GM19099 (cell line): ENCODE data around the gene TPRKB.
"Not testable (repeated sequence)": the region's sequence is repeated elsewhere in the genome, so short reads cannot be mapped to it uniquely, and the experiment has no call there.

Experiments used
- POLR2A ChIP-seq: IDR thresholded peaks from 3 replicates; pipeline ENCODE4 v1.6.1; 2011; ENCODE audit warnings: low read depth; ENCODE audit not compliant: insufficient read length; ENCODE audit errors: extremely low read depth

The TPRKB gene

DNA sequence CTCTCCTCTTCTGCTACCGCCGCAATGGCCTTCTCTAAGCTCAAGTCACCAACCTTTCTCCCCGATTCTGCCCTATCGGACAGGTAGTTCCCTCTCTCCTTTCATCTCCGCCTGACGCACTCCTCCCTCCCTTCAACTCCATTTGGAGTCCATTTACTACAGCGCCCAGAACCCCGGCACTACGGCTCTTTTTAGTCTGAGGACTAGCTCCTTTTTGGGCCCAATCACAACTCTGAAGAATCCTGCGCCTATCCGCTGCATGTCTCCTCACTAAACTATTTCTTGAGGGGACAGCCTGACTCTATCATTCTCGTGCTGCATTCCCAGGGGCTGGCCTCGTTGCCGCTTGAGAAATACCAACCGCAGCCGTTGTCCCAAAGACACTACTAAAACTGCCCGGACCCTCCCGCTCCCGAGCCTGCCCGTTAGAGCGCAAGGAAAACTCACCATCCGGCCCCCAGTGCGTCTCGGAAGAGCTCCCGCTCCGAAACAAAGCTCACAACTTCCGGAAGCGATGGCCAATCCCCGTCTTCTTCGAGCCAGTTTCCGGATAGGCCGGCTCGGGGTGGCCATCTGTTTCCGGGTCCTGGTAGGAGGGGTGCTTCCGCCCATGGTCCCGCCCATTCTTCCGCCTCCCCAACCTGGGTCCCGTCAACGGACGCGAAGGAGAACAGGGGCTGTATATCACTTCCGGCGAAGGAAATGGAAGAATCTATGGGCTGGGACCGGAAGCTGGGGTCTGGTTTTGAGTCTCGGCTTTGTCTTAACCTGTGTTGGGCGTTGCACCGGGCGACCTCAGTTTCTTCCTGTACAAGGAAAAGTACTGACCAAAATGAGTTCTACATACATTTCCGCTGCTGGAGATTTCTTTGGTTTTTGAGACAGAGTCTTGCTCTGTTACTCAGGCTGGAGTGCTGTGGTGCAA, at the start of gene TPRKB:
Gene TPRKB, minus strand, starts transcription at position 491 of the 925 bp plus-strand sequence. CDS start 2,776 bp downstream, outside the sequence.
- TF ChIP-seq POLR2A, result peak; percentile 78

DNA sequence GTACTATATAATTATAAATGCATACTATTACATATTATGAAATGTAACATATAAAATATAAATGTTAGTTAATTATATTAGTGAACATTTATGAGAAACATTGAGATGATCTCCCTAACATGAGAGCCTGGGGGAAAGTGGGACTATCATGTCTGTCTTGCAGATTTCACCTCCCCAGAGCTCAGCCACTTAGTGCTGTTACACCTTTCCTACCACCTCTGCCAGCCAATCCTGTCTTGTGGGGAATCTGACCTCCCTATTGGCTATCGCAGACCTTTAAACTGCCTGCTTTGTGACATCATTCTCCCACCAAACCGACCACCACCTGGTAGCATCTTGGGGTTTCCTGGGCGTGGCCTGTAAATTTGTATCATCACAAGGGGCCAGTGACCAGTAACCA, 46.7 kb upstream of the TPRKB start, which contains the start of gene C2orf78:
Gene C2orf78, plus strand, starts transcription at position 301 of the 400 bp plus-strand sequence. CDS start 127 bp downstream, outside the sequence.
- not testable (repeated sequence) for TF ChIP-seq POLR2A

DNA sequence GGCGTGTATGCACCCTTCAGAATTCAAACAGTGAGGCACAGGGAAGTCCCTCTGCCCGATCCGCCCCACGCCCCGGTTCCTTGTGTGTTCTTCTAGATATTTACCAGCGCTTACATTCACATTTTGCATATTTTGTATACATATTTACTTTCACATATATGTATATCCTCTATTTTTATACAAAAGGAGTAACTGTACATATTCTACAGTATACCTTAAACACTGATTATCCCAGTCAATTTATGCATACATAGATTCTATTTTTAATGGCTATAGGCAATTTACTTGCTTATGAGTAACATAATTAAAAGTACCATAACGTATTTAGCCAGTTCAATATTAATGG, 43.1 kb upstream of the TPRKB start:
- TF ChIP-seq POLR2A, result no peak

DNA sequence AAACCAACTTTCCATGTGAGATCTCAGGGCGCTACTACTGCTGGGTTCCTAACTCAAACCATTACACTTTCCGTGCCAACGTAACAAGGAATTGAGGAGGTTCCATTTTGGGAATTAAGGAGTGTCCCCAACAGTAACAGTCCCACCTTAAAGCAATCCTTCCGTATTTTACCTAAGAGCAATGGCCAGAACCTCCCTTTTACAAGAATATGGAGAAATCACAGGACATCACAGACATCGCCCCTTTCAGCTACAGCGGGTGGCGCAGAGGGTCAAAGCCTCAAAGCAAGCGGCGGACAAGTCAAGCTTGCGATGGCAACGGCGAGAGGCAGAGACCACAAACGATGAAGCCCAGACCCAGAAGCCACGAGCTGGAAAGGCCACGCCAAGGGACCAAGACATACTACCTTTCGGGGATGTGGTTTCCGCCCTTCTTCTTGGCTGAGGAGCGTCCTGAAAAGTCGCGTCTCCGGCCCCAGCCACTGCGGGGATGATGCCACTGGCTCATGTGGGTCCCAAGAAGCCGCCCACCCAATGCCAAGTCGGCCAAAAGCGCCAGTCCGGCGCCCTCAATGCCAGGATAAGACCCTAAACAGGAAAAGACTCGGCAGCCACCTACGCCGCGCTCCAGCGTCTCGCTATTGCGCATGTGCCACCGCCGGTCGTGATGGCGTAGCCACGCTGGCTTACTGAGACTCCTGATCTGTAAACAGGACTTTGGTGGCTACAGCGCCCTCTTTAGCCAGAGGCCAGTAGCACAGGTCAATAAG, 42.5 kb upstream of the TPRKB start, which contains the start of gene DUSP11:
Gene DUSP11, minus strand, starts transcription at position 637 of the 770 bp plus-strand sequence. Its CDS starts 129 bp downstream, at position 508.
- TF ChIP-seq POLR2A, result peak; percentile 89

DNA sequence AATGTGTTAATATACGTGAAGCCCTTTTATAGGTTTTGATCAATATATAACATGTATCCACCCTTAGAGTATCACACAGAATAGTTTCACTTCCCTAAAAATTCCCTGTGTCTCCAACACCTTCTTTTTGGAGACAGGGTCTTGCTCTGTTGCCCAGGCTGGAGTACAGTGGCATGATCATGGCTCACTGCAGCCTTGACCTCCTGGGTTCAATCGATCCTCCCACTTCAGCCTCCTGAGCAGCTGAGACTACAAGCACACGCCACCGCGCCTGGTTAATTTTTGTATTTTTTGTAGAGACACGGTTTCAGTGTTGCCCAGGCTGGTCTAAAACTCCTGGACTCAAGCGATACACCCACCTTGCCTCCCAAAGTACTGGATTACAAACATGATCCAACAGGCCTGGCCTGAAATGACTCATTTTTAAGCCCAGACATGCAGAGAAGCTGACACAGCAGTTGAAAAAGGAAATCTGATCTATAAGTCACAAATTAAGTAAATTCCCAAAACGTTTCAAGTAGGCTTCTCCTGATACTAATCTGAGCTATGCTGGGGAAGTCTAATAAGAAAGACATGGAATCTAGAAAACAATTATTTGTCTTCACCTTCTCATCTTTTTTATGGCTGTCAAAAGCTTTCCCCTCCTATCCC, 39.8 kb upstream of the TPRKB start:
- TF ChIP-seq POLR2A, result no peak

DNA sequence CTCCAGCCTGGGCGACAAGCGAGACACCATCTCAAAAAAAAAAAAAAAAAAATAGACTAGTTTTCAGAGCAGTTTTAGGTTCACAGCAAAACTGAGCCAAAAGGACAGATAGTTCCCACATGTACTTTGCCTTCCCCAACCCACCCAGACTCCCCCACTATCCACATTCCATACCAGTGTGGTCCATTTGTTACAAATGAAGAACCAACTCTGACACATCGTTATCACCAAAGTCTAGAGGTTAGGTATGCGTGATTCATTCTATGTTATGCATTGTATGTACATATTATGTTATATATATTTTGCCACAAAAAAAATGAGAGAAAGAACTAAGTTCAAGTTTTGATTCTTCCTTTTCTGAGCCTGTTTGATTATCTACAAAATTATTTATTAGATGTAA, 39.2 kb upstream of the TPRKB start:
- no peak for TF ChIP-seq POLR2A

DNA sequence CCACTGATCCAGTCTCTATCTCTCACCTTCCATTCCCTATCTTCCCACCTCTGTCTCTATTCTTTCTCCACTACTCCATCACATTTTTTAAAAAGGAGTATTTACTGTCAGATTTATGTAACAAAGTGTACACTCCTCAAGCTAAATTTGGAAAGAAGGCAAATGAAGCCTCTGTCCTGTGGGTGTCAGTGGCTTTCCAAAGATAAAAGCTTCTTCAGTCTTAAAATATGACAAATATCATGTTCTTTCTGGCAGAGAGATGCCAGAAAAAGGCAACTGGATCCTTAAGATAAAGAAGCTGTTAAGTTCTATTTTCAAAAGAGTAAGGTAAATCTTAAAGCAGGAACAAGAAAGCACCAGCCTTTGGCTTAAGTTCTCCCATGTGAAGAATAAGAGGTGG, 35.7 kb upstream of the TPRKB start:
- no peak for TF ChIP-seq POLR2A

DNA sequence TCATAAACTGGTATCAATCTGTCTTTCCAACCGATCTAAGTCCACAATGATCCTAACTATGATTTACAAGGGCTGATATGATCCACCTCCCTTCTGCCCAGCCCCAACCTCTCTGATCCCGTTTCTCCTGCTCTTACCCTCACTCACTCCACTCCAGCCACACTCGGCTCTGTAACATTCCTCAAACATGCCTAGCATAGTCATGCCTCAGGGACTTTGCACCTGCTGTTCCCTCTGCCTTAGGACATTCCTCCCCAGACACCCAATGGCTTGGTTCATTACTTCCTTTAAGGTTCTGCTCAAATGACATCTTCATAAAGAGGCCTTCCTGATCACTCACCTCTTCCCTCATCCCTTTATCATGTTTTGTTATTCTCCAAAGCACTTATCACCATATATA, 33.6 kb upstream of the TPRKB start:
- no peak for TF ChIP-seq POLR2A

DNA sequence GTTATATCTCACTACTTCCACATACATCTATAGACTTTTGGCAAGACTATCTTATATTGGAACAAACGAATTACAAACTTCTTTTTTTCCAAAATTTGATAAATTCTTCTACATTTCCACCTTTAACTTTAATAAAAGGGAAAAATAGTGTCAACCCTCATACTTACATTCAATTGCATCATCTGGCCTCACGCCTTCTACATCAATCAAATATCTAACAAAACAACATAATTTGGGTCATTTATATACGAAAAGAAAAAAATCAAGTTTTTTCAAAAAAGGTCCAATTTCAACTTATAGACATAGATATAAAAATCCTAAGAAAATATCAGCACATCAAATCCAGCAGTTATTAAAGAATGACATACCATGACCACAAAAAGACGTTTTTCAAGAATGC, 29.8 kb upstream of the TPRKB start:
- no peak for TF ChIP-seq POLR2A

DNA sequence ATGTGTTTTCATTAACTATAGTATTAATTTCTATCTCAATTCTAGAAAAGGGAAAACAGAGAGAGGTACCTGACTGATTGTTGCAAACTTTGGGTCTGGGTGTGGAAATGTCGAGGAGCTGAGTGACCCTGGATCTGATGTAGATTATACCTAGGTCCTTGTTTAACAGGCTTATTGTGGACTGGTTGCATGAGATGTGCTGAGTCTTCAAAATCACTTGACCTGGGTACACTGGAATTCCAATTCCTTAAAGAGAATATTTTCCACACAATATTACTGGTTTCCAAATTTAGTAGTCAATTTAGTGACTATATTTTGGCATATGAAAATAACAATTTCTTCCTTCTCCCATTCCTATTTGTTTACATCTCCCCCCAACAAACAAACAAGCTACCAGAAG, 29.2 kb upstream of the TPRKB start:
- TF ChIP-seq POLR2A, result no peak

DNA sequence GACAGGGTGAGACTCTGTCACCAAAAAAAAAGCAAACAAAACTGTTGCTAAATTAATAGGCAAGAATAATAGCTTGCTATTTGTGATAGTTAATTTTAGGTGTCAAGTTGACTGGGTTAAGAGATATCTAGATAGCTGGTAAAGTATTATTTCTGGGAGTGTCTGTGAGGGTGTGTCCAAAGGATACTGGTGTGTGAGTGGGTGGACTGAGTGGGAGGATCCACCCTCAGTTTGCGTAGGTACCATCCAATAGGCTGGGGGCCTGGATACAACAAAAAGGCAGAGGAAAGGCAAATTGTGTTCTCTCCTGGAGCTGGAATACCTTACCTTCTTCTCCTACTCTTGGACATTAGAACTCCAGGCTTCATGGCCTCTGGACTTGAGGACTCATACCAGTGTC, 27.8 kb upstream of the TPRKB start:
- no peak for TF ChIP-seq POLR2A

DNA sequence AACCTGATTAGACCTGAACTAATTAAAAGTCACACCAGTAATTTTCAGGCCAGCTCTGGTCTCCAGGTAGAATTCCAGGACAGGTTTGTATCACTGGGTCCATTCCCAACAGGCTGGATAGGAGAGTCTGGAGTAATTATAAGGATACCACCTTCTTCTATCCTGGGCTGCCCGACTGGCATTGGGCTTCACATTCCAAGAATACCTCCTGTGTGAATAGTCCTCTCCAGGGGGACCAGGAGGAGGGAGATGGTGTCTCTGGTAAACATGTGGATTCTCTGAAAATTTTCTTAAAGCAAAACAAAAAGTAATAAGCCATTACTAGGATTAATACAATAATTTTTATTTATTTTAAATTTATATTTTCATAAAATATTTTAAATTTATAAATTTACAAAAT, 25.4 kb upstream of the TPRKB start:
- TF ChIP-seq POLR2A, result no peak

DNA sequence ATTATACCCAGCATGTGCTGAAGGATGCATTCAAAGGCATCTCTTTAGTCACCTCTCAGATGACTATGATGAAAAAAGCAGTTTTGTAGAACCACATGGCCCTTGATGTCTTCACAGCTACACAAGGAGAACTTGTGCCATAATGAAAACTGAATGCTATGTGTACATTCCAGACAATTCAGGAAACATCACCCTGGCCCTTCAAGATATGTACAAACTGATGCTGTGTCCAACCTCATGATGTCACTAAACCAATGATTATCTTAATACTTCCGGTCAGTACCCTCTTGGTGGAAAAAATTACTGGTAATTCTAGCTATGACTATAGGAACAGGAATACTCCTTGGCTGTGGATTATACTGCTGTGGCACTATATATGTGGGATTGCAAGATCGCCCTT, 22.8 kb upstream of the TPRKB start:
- no peak for TF ChIP-seq POLR2A

DNA sequence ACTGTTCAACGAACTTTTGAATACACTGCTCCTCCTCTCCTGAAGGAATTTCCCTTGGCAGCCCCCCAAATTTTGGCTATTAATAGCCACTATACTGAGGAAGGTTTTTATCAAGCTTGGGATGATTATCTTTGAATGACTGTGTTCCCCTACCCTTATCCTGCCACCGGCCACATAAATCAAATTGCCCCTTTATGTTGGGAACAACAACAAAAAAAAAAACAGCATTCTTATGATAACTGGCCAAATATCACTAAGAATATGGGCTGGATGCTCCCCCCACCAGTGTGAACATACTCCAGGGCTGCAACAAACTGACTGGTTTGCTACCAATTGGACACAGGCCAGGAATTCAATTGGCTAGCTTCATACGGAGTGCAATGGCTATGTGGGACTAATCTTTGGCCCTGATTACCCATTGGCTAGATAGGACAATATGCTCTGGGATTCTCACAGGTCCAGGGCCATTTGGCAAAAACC, 22.2 kb upstream of the TPRKB start:
- no peak for TF ChIP-seq POLR2A

DNA sequence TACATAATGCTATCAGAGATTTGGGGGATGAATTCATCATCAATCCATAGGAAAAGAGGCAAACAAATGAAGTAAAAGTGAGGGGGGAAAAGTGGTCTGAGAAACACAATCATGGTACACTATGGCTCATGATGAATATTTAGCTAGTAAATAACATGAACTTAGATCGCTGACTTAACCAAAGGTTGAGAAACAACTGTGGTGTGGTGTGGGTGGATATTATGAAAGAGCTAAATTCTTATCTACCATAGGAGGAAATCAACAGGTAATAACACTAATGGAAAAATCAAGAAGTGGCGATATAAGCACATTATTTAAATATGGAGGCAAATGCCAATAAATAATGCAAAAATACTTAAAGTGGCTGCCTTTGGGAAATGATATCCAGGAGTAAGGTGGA, 12.2 kb upstream of the TPRKB start:
- no peak for TF ChIP-seq POLR2A
